ENCODE data around the gene PRKCH.

The PRKCH gene

DNA sequence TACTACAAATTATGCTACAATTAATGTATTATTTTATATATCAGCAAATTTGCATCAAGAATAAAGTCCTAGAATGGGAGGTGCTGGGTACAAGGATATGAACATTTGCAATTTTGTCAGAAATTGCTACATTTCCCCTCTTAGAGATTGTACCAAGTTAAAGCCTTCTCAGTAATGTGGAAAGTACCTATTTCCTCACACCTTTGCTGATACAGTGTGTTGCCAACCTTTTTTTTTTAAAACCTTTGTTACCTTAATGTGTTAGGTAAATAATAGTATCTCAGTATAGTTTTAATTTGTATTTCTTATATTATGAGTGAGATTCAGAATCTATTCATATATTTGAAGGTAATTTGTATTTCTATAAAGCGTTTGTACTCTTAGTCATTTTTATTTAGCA is 278.6 kb downstream of the PRKCH start:
- no peak for DNase-seq
